ENCODE data around the gene AGO3. TPM values are rescaled to one million over a fixed set of nuclear protein-coding genes. Genes with fewer than 3 reads are reported as not detected.
"Not testable (repeated sequence)": the region's sequence is repeated elsewhere in the genome, so short reads cannot be mapped to it uniquely, and the experiment has no call there.

AGO3 gene
- total RNA-seq, 1 experiment from 2014 or later, result 50.1 TPM

- no peak for DNase-seq
- peaks cover 4% of the 10 kb centered on the region for H3K36me3 ChIP-seq (ENCODE audit: low read depth)
- H3K4me3 ChIP-seq, result no peak overlapping the region
- H3K27ac ChIP-seq, result no peak overlapping the region
- H3K4me2 ChIP-seq, result no peak overlapping the region
- intact Hi-C loops (cut with micrococcal nuclease; ENCODE audit: unreplicated experiment), result no loop called here
- 0 out of 2 replicates have a peak, but pooled peaks cover 2% of the 10 kb centered on the region for H3K79me2 ChIP-seq (ENCODE audit: low read depth)
- POLR2A ChIA-PET (ENCODE audit: unreplicated experiment), result no interaction called here
- TF ChIP-seq EZH2 (IDR thresholded peaks at IDR 0.05; ENCODE audit: low read depth) (no peak), CTCF (conservative IDR thresholded peaks at IDR 0.05) (no peak)
- no peak overlapping the region for H2AFZ ChIP-seq
- no peaks in the 10 kb centered on the region for H3F3A ChIP-seq (ENCODE audit: insufficient read depth, low read depth)
- BruUV-seq (replicated peaks), result no TSS peak
- peaks cover 11% of the 10 kb centered on the region for H4K20me1 ChIP-seq (ENCODE audit: insufficient read depth)
- no peaks in the 10 kb centered on the region for H3K4me1 ChIP-seq (replicated peaks; ENCODE audit: insufficient read depth)
- H3K9me2 ChIP-seq (ENCODE audit: insufficient read depth), result no peaks in the 10 kb centered on the region; the same call in 1 of the 2 replicates
- no peaks in the 10 kb centered on the region for H3K9me3 ChIP-seq (ENCODE audit: insufficient read depth, low read depth)
- CTCF ChIA-PET, result no interaction called here
- H3K27me3 ChIP-seq (ENCODE audit: insufficient read depth, low read depth), result no peaks in the 10 kb centered on the region
Observed at GRCh38 chr1:35962952-35963351, 32.0 kb downstream of the AGO3 start.

- H3K36me3 ChIP-seq (ENCODE audit: low read depth); H3K4me3 ChIP-seq; CTCF ChIA-PET; H3K9me3 ChIP-seq (ENCODE audit: insufficient read depth, low read depth); intact Hi-C loops (cut with micrococcal nuclease; ENCODE audit: unreplicated experiment); H3K4me1 ChIP-seq (replicated peaks; ENCODE audit: insufficient read depth); DNase-seq; H3K27me3 ChIP-seq (ENCODE audit: insufficient read depth, low read depth); H3K9me2 ChIP-seq (ENCODE audit: insufficient read depth); BruUV-seq (replicated peaks); H3K4me2 ChIP-seq; H3F3A ChIP-seq (ENCODE audit: insufficient read depth, low read depth); H2AFZ ChIP-seq; H3K27ac ChIP-seq; H3K79me2 ChIP-seq (ENCODE audit: low read depth): not testable (repeated sequence)
- POLR2A ChIA-PET (ENCODE audit: unreplicated experiment), result interaction anchor here (0.7 kb wide), 1 partner anchor 241 kb away, joined by 3 read pairs; no protein-coding TSS in a partner anchor
- peaks cover 13% of the 10 kb centered on the region for H4K20me1 ChIP-seq (ENCODE audit: insufficient read depth)
Observed at GRCh38 chr1:35964277-35964676, 33.4 kb downstream of the AGO3 start.

GRCh38 chr1:35968396-35968795 is 37.5 kb downstream of the AGO3 start:
- Histone ChIP-seq H3K9me2 (ENCODE audit: insufficient read depth) (no peaks in the 10 kb centered on the region; the same call in 1 of the 2 replicates), H3K27me3 (ENCODE audit: insufficient read depth, low read depth) (no peaks in the 10 kb centered on the region), H3K79me2 (ENCODE audit: low read depth) (0 out of 2 replicates have a peak, but pooled peaks cover 6% of the 10 kb centered on the region), H3K9me3 (ENCODE audit: insufficient read depth, low read depth) (no peaks in the 10 kb centered on the region), H3K27ac (no peak overlapping the region), H3K4me3 (no peak overlapping the region), H4K20me1 (ENCODE audit: insufficient read depth) (peaks cover 10% of the 10 kb centered on the region), H3K36me3 (ENCODE audit: low read depth) (peaks cover 11% of the 10 kb centered on the region; the same call in 1 of the 2 replicates), H3F3A (ENCODE audit: insufficient read depth, low read depth) (no peaks in the 10 kb centered on the region), H3K4me1 (replicated peaks; ENCODE audit: insufficient read depth) (no peaks in the 10 kb centered on the region), H3K4me2 (no peak overlapping the region), H2AFZ (no peak overlapping the region)
- ChIA-PET CTCF (no interaction called here), POLR2A (ENCODE audit: unreplicated experiment) (no interaction called here)
- no TSS peak for BruUV-seq (replicated peaks)
- DNase-seq, result no peak
- intact Hi-C loops (cut with micrococcal nuclease; ENCODE audit: unreplicated experiment), result no loop called here
- no peak for TF ChIP-seq CTCF (conservative IDR thresholded peaks at IDR 0.05)
- TF ChIP-seq EZH2 (IDR thresholded peaks at IDR 0.05; ENCODE audit: low read depth), result no peak

GRCh38 chr1:35971601-35972000 is 40.7 kb downstream of the AGO3 start:
- CTCF ChIA-PET, result no interaction called here

GRCh38 chr1:35972631-35973030 is 41.7 kb downstream of the AGO3 start:
- H3K27ac ChIP-seq; H3K79me2 ChIP-seq (ENCODE audit: low read depth); CTCF ChIA-PET; H3K4me2 ChIP-seq; BruUV-seq (replicated peaks); H3K4me1 ChIP-seq (replicated peaks; ENCODE audit: insufficient read depth); H3F3A ChIP-seq (ENCODE audit: insufficient read depth, low read depth); H3K9me3 ChIP-seq (ENCODE audit: insufficient read depth, low read depth); H3K27me3 ChIP-seq (ENCODE audit: insufficient read depth, low read depth); H3K9me2 ChIP-seq (ENCODE audit: insufficient read depth); intact Hi-C loops (cut with micrococcal nuclease; ENCODE audit: unreplicated experiment); POLR2A ChIA-PET (ENCODE audit: unreplicated experiment); DNase-seq; H4K20me1 ChIP-seq (ENCODE audit: insufficient read depth); H3K4me3 ChIP-seq; H2AFZ ChIP-seq: not testable (repeated sequence)
- peaks cover 14% of the 10 kb centered on the region; the same call in 1 of the 2 replicates for H3K36me3 ChIP-seq (ENCODE audit: low read depth)

More at GRCh38 chr1:35971601-35972000, 40.7 kb downstream of the AGO3 start:
- H3K36me3 ChIP-seq (ENCODE audit: low read depth), result peaks cover 18% of the 10 kb centered on the region; the same call in 1 of the 2 replicates
- H3K27ac ChIP-seq, result no peak overlapping the region
- H3K9me2 ChIP-seq (ENCODE audit: insufficient read depth), result no peaks in the 10 kb centered on the region
- no peaks in the 10 kb centered on the region for H3K4me1 ChIP-seq (replicated peaks; ENCODE audit: insufficient read depth)
- POLR2A ChIA-PET (ENCODE audit: unreplicated experiment), result no interaction called here
- no TSS peak for BruUV-seq (replicated peaks)
- no peak overlapping the region for H3K4me3 ChIP-seq
- no peaks in the 10 kb centered on the region for H3K27me3 ChIP-seq (ENCODE audit: insufficient read depth, low read depth)
- TF ChIP-seq EZH2 (IDR thresholded peaks at IDR 0.05; ENCODE audit: low read depth) (no peak), CTCF (conservative IDR thresholded peaks at IDR 0.05) (no peak)
- H3F3A ChIP-seq (ENCODE audit: insufficient read depth, low read depth), result no peaks in the 10 kb centered on the region
- H3K79me2 ChIP-seq (ENCODE audit: low read depth), result 0 out of 2 replicates have a peak, but pooled peaks cover 6% of the 10 kb centered on the region
- no peak overlapping the region for H3K4me2 ChIP-seq
- H3K9me3 ChIP-seq (ENCODE audit: insufficient read depth, low read depth), result no peaks in the 10 kb centered on the region
- no peak overlapping the region for H2AFZ ChIP-seq
- DNase-seq, result no peak
- intact Hi-C loops (cut with micrococcal nuclease; ENCODE audit: unreplicated experiment), result no loop called here
- H4K20me1 ChIP-seq (ENCODE audit: insufficient read depth), result peaks cover 6% of the 10 kb centered on the region; the same call in 1 of the 2 replicates
